Motor neuron (in vitro differentiated cells): ENCODE data around the gene TMSB4X. TPM values are rescaled to one million over a fixed set of nuclear protein-coding genes. Genes with fewer than 3 reads are reported as not detected.
"Not testable (repeated sequence)": the region's sequence is repeated elsewhere in the genome, so short reads cannot be mapped to it uniquely, and the experiment has no call there.

Source experiments
- ATAC-seq, 8 experiments: fragments of 200-7000 bp; cut with Tn5 transposase; replicated peaks in 6 of 8; 2 replicates each; pipeline ENCODE4 v1.8.0; 2021; ENCODE audit warnings: mild to moderate bottlenecking in 8 of 8, moderate library complexity in 8 of 8
- H3K27ac ChIP-seq, 2 donors: fragments of 250-450 bp; sonication (Bioruptor Pico); 2 replicates each; pipeline ENCODE4 v1.9.0; 2021; ENCODE audit warnings: antibody characterized with exemption in 2 of 2, mild to moderate bottlenecking in 2 of 2, moderate library complexity in 1 of 2
- H3K4me1 ChIP-seq, 2 donors: fragments of 250-450 bp; sonication (Bioruptor Pico); replicated peaks in 1 of 2; 2 replicates each; pipeline ENCODE4 v1.6.1; 2021; ENCODE audit warnings: antibody characterized with exemption in 2 of 2, mild to moderate bottlenecking in 2 of 2, moderate library complexity in 1 of 2
- H3K4me3 ChIP-seq, 5 donors: fragments of 250-450 bp; sonication (Bioruptor Pico); 2 replicates each; pipeline ENCODE4 v1.9.0; 2021; ENCODE audit warnings: antibody characterized with exemption in 5 of 5, mild to moderate bottlenecking in 5 of 5, moderate library complexity in 4 of 5
- WGBS, 10 experiments: fragments of 450-650 bp; shearing (Covaris generic); methylation state at CpG; one replicate each; pipeline ENCODE4 v1.0.0; 2022; 5-methylcytosine and 5-hydroxymethylcytosine counted together
- in situ Hi-C, 9 experiments: fragments of 400-800 bp; cut with MboI; loops; one replicate each; pipeline ENCODE4 v1.15.0; 2021; ENCODE audit warnings: low sequenced_read_pairs in 9 of 9, low pct_unique_long_range_greater_than_20kb in 2 of 9; ENCODE audit not compliant: unreplicated experiment in 9 of 9
- total RNA-seq, 8 experiments: library from RNA; unstranded; fragments of 300-600 nt; gene quantifications; 2 replicates each; pipeline versions ENCODE4 v1.2.3 to v1.2.4, GENCODE V29; 2022

Gene TMSB4X
- total RNA-seq, 8 experiments from 2014 or later = 2,326 to 8,210 (median 4,514) TPM

DNA sequence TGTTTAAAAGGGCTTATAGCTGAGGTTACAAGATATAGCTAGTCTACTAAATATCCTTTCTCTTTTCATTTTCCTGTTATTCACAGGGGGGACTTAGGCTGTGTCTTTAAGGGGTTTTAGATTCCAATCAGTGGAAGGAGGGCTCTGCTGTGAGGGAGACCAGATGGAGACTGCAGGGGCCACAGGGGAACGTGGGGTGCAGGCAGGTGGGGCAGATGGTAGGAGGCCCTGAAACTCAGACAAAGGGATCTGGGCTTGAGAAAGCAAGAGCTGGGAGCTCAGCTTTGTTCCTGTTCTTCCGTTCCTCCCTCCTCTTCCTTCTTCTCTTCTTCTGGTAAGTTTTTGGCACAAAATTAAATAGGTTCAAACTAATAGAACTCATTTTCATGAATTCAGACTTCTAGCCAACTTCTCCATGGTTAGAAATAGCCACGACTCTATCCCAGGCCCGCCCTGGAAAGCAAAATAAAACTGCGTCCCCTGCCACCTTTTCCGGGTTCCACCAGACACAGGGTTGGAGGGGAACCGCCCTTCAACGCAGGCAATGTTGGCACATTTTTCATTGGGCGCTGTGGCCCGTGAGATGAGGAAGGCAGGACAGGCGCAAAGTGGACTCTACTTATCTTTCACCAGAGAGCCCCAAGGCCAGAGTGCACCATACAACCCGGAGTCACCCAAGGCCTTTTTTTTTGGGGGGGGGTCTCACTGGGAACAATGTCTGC, 3.5 kb upstream of the TMSB4X start:
- Histone ChIP-seq H3K4me3 (no peak overlapping the region), H3K4me1 (peaks cover 13 to 16% of the 10 kb centered on the region in 2 donors), H3K27ac (no peak overlapping the region)
- WGBS, 10 experiments = 46 to 90% (median 64%) methylated on average over 1 to 4 of the region's 12 CpGs; no CpG with 5 or more reads in 6 of the 10 experiments
- ATAC-seq = no peak
- in situ Hi-C loops = loop anchor here in 5 of 9 experiments (25.0 kb wide), 1 partner anchor 516 kb away; no protein-coding TSS in a partner anchor

DNA sequence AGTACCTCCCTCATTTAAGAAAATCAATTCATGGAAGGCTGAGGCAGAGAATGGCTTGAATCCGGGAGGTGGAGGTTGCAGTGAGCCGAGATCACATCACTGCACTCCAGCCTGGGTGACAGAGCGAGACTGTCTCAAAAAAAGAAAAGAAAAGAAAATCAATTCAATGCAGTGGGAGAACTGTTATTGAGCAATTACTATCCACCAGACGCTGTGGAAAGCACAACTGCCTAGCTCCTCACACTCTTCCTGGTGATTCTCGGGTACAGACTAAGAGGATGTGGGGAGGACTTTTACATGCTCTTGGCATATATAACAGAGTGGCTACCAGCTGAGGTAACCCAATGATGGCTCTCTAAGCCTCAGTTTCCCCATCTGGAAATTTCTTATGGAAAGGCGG, 2.7 kb upstream of the TMSB4X start:
- in situ Hi-C loops = loop anchor here in 5 of 9 experiments (25.0 kb wide), 1 partner anchor 515 kb away; no protein-coding TSS in a partner anchor
- Histone ChIP-seq H3K4me3 (no peak overlapping the region), H3K4me1 (peaks cover 13 to 16% of the 10 kb centered on the region in 2 donors), H3K27ac (no peak overlapping the region)
- no peak for ATAC-seq
- WGBS, 10 experiments = 76 to 100% (median 85%) methylated on average over 1 to 5 of the region's 6 CpGs; no CpG with 5 or more reads in 3 of the 10 experiments

DNA sequence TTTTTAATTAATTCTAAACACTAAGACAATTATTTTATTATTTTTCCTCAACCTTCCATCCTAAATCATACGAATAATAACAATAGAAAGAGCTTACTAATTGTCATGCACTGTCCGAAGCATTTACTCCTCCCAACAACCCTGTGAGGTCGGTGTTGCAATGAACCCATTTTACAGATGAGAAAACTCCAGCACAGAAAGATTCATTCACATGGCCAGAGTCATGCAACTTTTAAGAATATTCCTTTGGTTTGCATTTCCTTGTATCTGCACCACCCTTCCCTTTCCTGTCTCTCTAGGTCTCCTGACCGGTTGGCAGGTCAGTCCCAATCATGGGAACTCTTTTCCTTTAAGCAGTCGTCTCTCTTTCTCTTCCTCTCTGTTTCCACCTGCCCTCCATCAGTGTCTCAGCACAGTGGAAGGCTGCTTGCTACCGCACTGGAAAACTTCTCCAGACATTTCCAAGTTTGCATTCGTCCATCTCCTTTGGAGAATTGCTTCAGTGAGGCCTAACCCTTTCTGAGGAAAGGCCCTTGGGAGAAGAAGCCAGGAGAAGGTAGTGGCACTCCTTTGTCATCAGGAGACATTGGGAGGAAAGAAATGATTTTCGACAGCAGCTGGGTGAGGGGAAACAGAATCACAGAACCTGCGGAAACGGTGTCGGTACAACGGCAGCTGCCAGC, 1.9 kb upstream of the TMSB4X start:
- WGBS, 10 experiments = 0 to 100% (median 83%) methylated on average over 1 to 12 of the region's 12 CpGs; no CpG with 5 or more reads in 4 of the 10 experiments
- Histone ChIP-seq H3K27ac (no peak overlapping the region), H3K4me3 (no peak overlapping the region), H3K4me1 (peaks cover 13 to 16% of the 10 kb centered on the region in 2 donors)
- in situ Hi-C loops = loop anchor here in 5 of 9 experiments (25.0 kb wide), 1 partner anchor 514 kb away; no protein-coding TSS in a partner anchor
- ATAC-seq = no peak

DNA sequence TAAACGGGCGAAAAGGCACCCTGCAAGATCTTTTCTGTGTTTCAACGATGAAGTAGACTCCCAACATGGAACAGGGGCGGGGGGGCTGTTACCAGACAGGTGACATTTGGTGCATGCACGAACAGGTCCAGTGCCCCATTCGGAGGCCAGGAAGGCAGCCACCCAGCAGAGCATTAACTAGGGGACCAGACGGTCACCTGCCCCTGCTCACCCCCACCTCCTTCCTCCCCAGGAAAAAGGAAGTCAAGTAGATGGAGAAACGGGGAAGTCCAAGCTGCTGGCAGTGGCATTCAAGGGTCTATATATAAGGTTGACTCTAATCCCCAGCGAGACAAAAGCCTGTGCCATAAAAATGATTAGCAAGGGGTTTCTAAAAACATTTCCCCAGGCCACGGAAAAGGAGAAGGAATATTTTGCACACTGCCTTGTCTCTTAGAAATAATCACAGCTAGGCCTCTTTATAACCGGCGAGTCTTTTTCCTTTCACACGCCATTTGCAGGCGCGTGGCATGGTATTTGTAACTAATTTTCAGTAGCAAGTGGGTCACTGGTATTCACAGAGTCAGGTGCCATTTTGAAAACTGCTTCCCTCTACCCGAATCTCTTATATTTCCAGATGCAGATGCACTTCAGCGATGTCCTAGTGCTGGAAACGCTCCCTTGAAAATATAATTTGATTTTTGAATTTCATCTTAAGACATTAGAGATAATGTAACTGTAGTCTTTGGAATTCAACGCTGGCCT, 1.2 kb upstream of the TMSB4X start:
- H3K27ac ChIP-seq = peak overlapping the region; percentile 96 to 98
- H3K4me1 ChIP-seq = peaks cover 17 to 22% of the 10 kb centered on the region in 2 donors
- 20 to 75% (median 67%) methylated on average over 1 to 18 of the region's 19 CpGs; no CpG with 5 or more reads in 7 of the 10 experiments for WGBS, 10 experiments
- no peak for ATAC-seq
- in situ Hi-C loops = loop anchor here in 5 of 9 experiments (25.0 kb wide), 1 partner anchor 514 kb away; no protein-coding TSS in a partner anchor
- peak overlapping the region; percentile 70 to 99 (median 90) for H3K4me3 ChIP-seq

DNA sequence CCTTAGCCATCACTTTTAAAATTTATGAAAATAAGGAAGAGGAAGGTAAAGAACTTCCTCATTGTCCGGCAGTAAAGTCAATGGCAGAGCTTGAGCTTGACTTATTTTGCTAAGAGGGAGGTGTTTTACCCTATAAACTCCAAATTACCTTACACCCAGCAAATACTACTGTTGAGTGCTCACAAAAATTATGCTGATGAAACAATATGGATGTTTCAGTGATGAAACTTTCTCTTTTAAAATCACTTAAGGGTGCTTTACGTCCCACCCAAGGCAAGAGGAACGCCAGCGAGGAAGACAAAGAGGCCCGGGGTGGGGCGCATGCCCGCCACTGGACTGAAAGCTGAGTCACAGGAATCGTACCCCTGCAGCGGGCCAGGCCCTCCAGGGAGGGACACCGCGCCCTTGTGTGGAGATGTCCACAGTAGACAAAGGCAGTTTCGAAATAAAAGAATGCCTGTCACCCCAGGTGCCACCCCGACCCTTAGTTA, 560 bp upstream of the TMSB4X start:
- peaks cover 23 to 28% of the 10 kb centered on the region in 2 donors for H3K4me1 ChIP-seq
- H3K4me3 ChIP-seq = peak overlapping the region; percentile 70 to 99 (median 90)
- peak; percentile 52 to 77 (median 70) for ATAC-seq
- H3K27ac ChIP-seq = peak overlapping the region; percentile 96 to 98
- in situ Hi-C loops = loop anchor here in 5 of 9 experiments (25.0 kb wide), 1 partner anchor 513 kb away; no protein-coding TSS in a partner anchor
- WGBS, 10 experiments = 0 to 20% (median 13%) methylated on average over 1 to 13 of the region's 13 CpGs; no CpG with 5 or more reads in 7 of the 10 experiments

DNA sequence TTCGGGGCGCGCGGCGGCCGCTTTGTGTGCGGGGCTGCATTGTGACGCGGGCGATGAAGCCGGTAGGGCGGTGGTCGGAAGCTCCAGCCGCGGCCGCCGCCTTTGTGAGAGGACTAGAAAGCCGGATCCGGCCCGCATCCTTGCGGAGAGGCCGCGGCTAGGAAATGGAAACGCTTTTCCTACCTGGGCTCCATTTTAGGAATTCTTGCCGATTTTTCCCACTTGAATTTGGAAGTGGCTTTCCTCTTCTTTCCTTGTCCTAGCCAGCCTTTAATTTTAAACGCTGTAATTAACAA, 708 bp downstream of the TMSB4X start:
- ATAC-seq = no peak
- H3K27ac ChIP-seq = peak overlapping the region; percentile 96 to 98
- in situ Hi-C loops = loop anchor here in 1 of 9 experiments (25.0 kb wide), 1 partner anchor 512 kb away; no protein-coding TSS in a partner anchor
- peaks cover 27 to 34% of the 10 kb centered on the region in 2 donors for H3K4me1 ChIP-seq
- H3K4me3 ChIP-seq = peak overlapping the region; percentile 70 to 99 (median 90)
- WGBS, 10 experiments = 0 to 16% (median 0%) methylated on average over 1 to 11 of the region's 26 CpGs; no CpG with 5 or more reads in 7 of the 10 experiments

DNA sequence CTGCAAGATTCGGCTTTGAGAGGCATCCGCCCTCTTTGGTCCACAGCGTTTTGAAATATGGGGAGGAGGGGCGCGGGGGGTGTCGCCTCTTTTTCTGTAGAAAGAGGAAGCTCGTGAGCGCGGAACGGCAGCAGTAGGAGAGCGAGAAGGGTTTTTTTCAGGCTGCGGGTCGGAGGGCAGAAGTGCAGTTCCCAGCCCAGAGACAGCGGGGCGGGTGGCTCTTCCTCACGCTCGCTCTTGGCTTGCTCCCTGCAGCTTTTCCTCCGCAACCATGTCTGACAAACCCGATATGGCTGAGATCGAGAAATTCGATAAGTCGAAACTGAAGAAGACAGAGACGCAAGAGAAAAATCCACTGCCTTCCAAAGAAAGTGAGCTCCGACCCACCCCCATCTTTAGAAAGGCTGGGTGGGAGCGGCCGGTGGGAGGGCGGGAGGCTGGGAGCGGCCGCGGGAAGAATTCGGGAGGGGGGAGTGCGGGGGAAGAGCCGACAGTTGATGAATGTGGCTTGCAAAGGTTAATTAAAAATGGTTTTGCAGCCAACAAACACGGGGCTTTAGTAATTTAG, 1.2 kb downstream of the TMSB4X start:
- in situ Hi-C loops = loop anchor here in 1 of 9 experiments (25.0 kb wide), 1 partner anchor 511 kb away; no protein-coding TSS in a partner anchor
- peaks cover 22 to 31% of the 10 kb centered on the region in 2 donors for H3K4me1 ChIP-seq
- ATAC-seq = peak in 5 of 8 experiments; percentile 18 to 43 (median 38)

DNA sequence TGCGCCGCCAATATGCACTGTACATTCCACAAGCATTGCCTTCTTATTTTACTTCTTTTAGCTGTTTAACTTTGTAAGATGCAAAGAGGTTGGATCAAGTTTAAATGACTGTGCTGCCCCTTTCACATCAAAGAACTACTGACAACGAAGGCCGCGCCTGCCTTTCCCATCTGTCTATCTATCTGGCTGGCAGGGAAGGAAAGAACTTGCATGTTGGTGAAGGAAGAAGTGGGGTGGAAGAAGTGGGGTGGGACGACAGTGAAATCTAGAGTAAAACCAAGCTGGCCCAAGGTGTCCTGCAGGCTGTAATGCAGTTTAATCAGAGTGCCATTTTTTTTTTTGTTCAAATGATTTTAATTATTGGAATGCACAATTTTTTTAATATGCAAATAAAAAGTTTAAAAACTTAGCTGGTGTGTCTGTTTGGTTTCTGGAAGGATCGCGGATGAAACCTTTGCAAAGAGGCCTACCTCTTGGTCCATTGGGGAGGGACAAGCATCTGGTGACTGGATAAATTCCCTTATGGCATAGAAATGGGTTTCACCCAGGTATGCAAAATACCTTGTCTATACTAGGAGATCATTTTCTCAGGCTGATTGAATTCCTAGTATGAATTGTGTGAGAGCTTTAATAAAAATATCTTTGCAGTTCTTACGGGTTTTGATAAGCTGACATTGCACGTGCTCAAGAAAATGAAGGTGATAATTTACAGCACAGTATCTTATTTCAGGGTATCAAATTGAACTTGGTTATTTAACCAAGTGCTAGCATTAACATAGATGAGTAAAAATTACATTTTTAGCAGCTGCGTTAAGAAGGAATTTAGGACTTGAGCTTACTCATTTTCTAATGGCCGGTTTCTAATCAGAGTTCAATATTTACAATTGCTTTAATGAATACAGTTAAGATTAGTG, 2.2 kb downstream of the TMSB4X start:
- WGBS, 10 experiments = 0 to 58% (median 22%) methylated on average over 1 to 6 of the region's 12 CpGs; no CpG with 5 or more reads in 2 of the 10 experiments
- ATAC-seq = not testable (repeated sequence)
- Histone ChIP-seq H3K4me1 (peaks cover 17 to 31% of the 10 kb centered on the region in 2 donors), H3K27ac (peak overlapping the region in 1 of 2 donors; percentile 14), H3K4me3 (peak overlapping the region; percentile 70 to 99 (median 90))
- in situ Hi-C loops = loop anchor here in 1 of 9 experiments (25.0 kb wide), 1 partner anchor 510 kb away; no protein-coding TSS in a partner anchor

More for the DNA sequence above, 1.2 kb downstream of the TMSB4X start:
- H3K4me3 ChIP-seq = peak overlapping the region; percentile 70 to 99 (median 90)
- 0 to 4% methylated on average over 1 to 18 of the region's 34 CpGs; no CpG with 5 or more reads in 8 of the 10 experiments for whole genome bisulfite sequencing, 10 experiments
- peak overlapping the region; percentile 96 to 98 for H3K27ac ChIP-seq

DNA sequence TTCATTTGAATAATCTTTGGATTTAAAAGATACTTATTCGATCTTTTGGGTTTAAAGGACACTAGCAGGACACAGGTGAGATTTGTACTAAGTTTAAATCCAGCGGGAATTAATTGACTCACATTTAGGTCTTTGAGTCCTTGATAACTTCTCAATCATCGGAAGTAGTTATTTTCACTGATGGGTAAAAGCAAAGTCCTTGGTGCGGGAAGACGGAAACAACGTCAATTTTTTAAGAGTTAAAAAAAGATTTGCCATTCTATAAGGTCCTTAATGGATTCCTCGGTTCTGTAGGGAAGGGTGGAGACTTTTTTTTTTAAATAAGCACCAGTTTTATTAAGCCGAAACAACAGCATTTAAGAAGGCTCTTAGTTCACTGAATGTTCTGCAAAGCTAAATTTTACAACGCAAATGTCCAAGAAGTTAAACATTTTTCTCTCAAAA, 2.9 kb downstream of the TMSB4X start:
- ATAC-seq = peak in 1 of 8 experiments; percentile 1
- Histone ChIP-seq H3K4me1 (peaks cover 17 to 31% of the 10 kb centered on the region in 2 donors), H3K27ac (peak overlapping the region; percentile 62 to 79), H3K4me3 (peak overlapping the region; percentile 70 to 99 (median 90))
- WGBS, 10 experiments = 0 to 60% (median 26%) methylated on average over 1 to 9 of the region's 9 CpGs; no CpG with 5 or more reads in 2 of the 10 experiments
- in situ Hi-C loops = loop anchor here in 1 of 9 experiments (25.0 kb wide), 1 partner anchor 510 kb away; no protein-coding TSS in a partner anchor

DNA sequence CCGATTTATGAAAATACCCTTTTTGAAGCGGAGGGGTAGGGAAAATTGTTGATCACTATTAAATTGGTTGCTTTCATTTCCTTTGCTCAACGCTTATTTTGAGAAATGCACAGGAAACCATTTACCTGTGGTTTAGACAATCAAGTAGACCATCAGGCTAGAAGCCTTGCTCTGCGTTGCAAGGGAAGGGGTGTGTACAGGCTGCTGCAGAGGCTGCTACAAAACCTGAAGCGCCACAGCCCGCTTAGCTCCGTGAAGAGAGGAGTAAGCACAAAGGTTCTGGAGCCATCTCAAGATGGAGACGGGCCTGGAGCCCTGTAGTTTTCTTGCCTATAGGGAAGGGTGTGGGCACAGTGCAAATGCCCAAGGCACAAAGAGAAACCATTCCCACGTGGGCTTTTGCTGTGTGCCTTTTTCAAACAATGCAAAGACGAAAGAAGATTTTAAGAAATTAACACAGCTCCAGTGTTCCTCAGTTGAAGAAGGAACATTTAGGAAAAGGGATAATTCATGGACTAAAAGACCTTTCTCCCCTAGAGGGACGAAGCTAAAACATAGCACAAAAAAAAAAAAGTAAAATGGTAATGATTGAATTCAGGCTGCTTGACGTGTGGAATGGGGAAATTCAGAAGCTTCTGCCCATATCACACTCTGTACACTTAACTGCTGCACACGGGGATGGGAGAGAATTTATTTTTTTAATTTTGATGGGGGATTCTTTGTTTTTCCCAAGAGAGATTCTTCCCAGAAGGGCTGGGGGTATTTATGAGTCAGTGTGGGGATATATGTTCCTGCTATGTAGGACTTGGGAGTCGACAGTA, 3.5 kb downstream of the TMSB4X start:
- Histone ChIP-seq H3K27ac (peak overlapping the region; percentile 62 to 79), H3K4me1 (peaks cover 17 to 31% of the 10 kb centered on the region in 2 donors), H3K4me3 (peak overlapping the region; percentile 70 to 99 (median 90))
- in situ Hi-C loops = loop anchor here in 1 of 9 experiments (25.0 kb wide), 1 partner anchor 509 kb away; no protein-coding TSS in a partner anchor
- peak; percentile 9 to 37 (median 18) for ATAC-seq
- WGBS, 10 experiments = 0 to 26% (median 0%) methylated on average over 1 to 13 of the region's 14 CpGs; no CpG with 5 or more reads in 2 of the 10 experiments
